ENCODE results near the gene CIAO3.
"Not testable (repeated sequence)": the region's sequence is repeated elsewhere in the genome, so short reads cannot be mapped to it uniquely, and the experiment has no call there.

Gene CIAO3

GRCh38 chr16:743794-744500, 3.1 kb upstream of the CIAO3 start:
- DNase-seq (ENCODE audit: extremely low read depth, insufficient read length) = peak; percentile 6
- no peaks in the 10 kb centered on the region for H3K27me3 ChIP-seq (replicated peaks; ENCODE audit: control insufficient read depth, insufficient read depth, low read length)
- no peak for TF ChIP-seq CTCF (IDR thresholded peaks at IDR 0.05; ENCODE audit: insufficient read depth, low read length, poor library complexity, severe bottlenecking)
- no peak overlapping the region for H3K4me3 ChIP-seq (replicated peaks; ENCODE audit: low read depth, low read length)
- no peaks in the 10 kb centered on the region for H3K36me3 ChIP-seq (ENCODE audit: control insufficient read depth, insufficient read depth, low read length)

GRCh38 chr16:742894-743293, 2.1 kb upstream of the CIAO3 start:
- not testable (repeated sequence) for H3K36me3 ChIP-seq (ENCODE audit: control insufficient read depth, insufficient read depth, low read length); DNase-seq (ENCODE audit: extremely low read depth, insufficient read length); H3K27me3 ChIP-seq (replicated peaks; ENCODE audit: control insufficient read depth, insufficient read depth, low read length); H3K4me3 ChIP-seq (replicated peaks; ENCODE audit: low read depth, low read length)

- Histone ChIP-seq H3K4me3 (replicated peaks; ENCODE audit: low read depth, low read length) (no peak overlapping the region), H3K36me3 (ENCODE audit: control insufficient read depth, insufficient read depth, low read length) (no peaks in the 10 kb centered on the region; the same call in 1 of the 2 replicates), H3K27me3 (replicated peaks; ENCODE audit: control insufficient read depth, insufficient read depth, low read length) (no peaks in the 10 kb centered on the region)
- TF ChIP-seq CTCF (IDR thresholded peaks at IDR 0.05; ENCODE audit: insufficient read depth, low read length, poor library complexity, severe bottlenecking) = no peak
- DNase-seq (ENCODE audit: extremely low read depth, insufficient read length) = peak; percentile 6
These were observed 1.3 kb upstream of the CIAO3 start for GRCh38 chr16:741986-742629.

- Histone ChIP-seq H3K27me3 (replicated peaks; ENCODE audit: control insufficient read depth, insufficient read depth, low read length) (no peaks in the 10 kb centered on the region), H3K36me3 (ENCODE audit: control insufficient read depth, insufficient read depth, low read length) (peaks cover 2% of the 10 kb centered on the region; the same call in 1 of the 2 replicates), H3K4me3 (replicated peaks; ENCODE audit: low read depth, low read length) (peak overlapping the region; percentile 94)
- TF ChIP-seq CTCF (IDR thresholded peaks at IDR 0.05; ENCODE audit: insufficient read depth, low read length, poor library complexity, severe bottlenecking) = no peak
- DNase-seq (ENCODE audit: extremely low read depth, insufficient read length) = no peak
These were observed 386 bp downstream of the CIAO3 start for GRCh38 chr16:740459-740763.

GRCh38 chr16:739560-740458, 988 bp downstream of the CIAO3 start:
- peak; percentile 25 for DNase-seq (ENCODE audit: extremely low read depth, insufficient read length)
- peak overlapping the region; percentile 94 for H3K4me3 ChIP-seq (replicated peaks; ENCODE audit: low read depth, low read length)
- peaks cover 2% of the 10 kb centered on the region; the same call in 1 of the 2 replicates for H3K36me3 ChIP-seq (ENCODE audit: control insufficient read depth, insufficient read depth, low read length)
- H3K27me3 ChIP-seq (replicated peaks; ENCODE audit: control insufficient read depth, insufficient read depth, low read length) = no peaks in the 10 kb centered on the region
- no peak for TF ChIP-seq CTCF (IDR thresholded peaks at IDR 0.05; ENCODE audit: insufficient read depth, low read length, poor library complexity, severe bottlenecking)
